ENCODE measurements around the gene BNIPL.

The BNIPL gene

DNA sequence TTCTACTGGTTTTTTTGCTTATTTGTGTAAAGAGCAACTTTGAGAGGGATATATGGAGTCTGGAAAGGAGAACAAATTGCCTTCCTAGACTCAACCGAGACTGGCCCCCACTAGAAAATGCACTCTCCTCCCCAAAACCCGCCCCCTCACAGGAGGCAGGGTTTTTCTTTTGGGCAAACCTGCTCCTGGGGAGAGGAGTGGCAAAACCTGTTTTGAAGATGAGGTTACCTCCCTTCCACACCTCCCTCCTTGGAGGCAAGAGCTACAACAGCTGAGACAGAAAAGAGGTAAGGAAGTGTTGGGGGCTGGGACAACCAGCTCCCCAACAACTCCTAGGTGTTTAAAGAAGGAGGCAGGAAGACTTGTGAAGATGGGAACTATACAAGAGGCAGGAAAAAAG is at the start of gene BNIPL:
Gene BNIPL, plus strand, starts transcription at position 231 of the 400 bp plus-strand sequence. Its CDS starts 140 bp downstream, at position 371.
- DNase-seq: no peak

- no peak for DNase-seq
Observed at GRCh38 chr1:150987924-150988323, 48.5 kb upstream of the BNIPL start.

DNA sequence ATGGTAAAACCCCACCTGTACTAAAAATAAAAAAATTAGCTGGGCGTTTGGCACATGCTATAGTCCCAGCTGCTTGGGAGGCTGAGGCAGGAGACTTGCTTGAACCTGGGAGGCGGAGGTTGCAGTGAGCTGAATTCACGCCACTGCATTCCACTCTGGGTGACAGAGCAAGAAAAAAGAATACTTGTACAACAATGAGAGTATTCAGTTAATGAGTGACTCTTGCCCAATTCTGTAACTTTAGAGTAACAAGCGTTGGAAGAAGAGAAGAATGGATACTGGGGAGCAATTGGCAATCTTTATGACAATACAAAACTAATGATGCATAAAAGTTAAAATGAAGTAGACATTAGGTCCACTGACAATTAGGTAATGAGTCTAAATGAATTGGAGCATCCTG is 43.8 kb upstream of the BNIPL start:
- no peak for DNase-seq

DNA sequence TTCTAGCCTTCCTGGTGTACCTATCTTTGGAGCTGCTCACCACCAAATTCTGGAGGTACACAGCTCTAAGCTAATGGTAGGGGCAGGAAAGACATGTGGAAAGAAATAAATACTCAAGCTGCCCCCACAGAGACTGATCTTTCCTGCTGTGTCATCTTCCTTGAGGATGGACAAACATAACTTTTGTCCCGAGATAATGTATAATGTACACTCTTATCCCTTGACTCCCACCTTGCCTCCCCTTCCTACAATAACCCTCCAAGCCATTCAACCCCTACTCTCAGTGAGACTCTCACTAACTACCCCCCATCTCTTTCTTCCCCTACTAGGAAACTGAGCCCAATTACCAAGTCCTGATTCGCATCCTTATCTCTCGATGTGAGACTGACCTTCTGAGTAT is 42.1 kb upstream of the BNIPL start:
- DNase-seq: no peak

GRCh38 chr1:150995460-150995859 is 40.9 kb upstream of the BNIPL start:
- no peak for DNase-seq

DNA sequence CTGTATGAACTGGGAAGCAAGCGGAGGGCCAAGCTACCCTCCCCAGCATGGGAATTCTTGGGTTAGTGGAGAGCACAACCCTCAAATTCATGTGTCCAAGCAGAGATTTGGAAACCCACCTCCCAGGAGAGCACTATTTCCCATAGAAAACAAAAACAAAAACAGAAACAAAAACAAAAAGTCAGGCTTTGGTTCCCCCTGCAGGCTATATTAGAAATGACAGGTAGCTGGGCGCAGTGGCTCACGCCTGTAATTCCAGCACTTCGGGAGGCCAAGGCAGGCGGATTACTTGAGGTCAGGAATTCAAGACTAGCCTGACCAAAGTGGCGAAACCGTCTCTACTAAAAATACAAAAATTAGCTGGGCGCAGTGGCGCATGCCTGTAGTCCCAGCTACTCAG is 40.5 kb upstream of the BNIPL start:
- peak; percentile 63 for DNase-seq

DNA sequence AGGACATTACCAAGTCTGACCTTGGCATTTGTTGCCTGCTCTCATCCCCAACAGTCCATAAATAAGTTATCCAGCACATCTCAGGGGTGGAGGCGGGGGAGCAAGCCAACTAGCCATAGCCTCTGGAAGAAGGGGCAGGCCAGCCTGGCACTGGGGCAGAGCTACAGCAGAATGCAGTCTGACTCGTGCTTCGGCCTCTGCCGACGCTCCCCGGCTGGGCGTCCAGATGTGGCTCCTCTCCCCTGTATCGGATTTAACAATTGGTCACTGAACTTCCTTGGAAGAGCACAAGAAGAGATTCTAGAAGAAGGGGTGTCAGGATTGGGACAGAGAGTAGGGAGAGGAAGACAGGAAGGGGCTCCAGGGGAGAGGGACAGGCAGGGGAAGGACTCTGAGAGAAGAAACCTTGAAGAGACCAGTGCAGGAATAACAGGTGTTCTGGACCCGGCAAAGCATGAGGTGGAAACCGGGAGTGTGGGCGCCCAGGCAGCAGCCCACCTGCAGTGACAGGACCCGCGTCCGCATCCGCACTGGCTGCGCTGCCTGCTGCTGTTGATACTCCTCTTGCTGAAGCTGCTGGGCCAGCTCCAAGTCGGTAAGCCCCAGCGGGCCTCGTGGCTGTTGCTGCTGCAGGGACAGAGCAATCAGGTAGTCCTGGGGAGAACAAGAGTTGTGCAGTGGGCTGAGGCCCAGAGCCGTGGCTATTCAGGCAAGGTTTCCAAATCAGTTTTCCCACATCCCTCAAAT is 39.1 kb upstream of the BNIPL start:
- DNase-seq: no peak

- no peak for DNase-seq
Observed at GRCh38 chr1:150997949-150998348, 38.4 kb upstream of the BNIPL start.

- no peak for DNase-seq
Observed at GRCh38 chr1:150999051-150999674, 37.2 kb upstream of the BNIPL start.

GRCh38 chr1:150999926-151000325 is 36.5 kb upstream of the BNIPL start:
- DNase-seq: no peak

DNA sequence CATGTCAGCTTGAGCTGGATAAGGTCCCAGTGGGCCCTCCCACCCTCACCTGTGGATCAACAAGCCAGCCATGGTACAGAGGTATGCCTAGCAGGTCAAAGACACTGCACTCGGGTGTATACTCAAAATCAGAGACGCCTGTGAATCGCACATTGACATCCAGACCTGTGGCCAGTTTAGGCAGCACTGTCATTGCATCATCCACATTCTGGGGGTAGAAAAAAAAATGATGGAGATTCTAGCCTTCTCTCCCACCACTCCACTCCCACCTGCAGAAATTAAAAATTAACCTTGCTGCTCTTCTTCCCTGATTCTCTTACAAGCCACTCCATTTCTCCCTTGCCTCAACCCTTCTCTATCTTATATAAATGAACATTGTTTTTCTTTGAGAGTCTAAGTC is 36.0 kb upstream of the BNIPL start:
- DNase-seq: no peak

GRCh38 chr1:151001602-151002001 is 34.8 kb upstream of the BNIPL start:
- no peak for DNase-seq

DNA sequence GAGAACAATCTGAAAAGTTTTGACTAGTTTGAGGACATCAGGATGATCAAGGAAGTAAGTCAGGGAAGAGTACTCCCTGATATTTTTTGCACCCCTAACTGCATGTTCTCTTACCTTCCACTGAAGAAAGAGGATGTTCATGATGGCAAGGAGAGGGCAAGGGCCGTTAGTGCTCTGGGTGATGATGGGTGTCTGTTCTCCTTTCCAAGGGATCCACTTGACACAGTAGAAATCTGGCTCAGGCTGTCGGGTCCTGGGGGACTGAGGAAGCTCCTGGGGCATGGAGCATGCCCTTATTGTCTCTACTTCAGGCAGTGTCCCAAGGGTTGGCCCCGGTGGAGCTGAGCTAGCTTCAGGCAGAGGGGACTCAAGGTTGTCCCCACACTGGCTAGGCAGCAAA is 34.3 kb upstream of the BNIPL start:
- no peak for DNase-seq

GRCh38 chr1:151002611-151003010 is 33.8 kb upstream of the BNIPL start:
- DNase-seq: no peak

DNA sequence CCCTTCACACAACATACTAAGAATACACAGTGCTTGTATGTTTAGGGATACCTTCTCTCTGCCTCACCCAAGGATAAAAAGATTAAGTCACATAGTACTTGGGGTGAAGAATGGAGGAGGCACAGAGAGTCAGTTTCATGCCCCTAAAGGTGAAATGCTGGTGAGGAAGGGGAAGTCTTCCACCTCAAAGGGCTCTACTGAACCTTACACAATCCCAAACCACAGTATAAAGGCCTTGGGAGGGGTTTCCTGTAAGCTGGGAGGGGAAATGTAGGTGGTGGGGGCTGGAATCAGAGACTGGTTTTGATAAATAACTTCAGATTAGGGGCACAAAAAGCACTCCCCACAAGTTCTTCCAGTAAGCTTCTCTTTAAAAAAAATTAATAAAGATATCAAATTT is 33.2 kb upstream of the BNIPL start:
- DNase-seq: no peak

GRCh38 chr1:151005729-151006319 is 30.6 kb upstream of the BNIPL start:
- no peak for DNase-seq

GRCh38 chr1:151006327-151007052 is 29.9 kb upstream of the BNIPL start, which contains the start of gene MINDY1:
MINDY1 (minus strand) TSS chr1:151006902; CDS start chr1:151002617, 4,285 bp downstream.
- DNase-seq: peak; percentile 85

DNA sequence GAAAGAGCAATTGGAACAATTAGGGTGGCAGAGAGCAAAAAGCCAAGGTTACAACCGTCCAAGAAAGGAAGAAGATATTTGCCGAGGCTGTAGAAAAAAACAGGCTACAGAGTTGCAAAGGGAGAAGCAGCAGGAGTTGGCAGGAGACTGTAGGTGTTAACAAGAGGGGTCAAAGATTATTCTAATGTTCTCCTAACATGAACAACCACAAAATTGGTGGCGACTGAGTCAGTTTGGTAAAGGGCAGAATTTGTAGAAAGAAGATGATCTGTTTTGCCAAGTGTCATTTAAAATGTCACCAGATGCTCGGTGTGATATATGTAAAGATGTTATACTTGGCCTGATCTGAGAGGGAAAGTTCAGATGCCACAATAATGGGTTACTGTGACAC is 28.5 kb upstream of the BNIPL start:
- no peak for DNase-seq

DNA sequence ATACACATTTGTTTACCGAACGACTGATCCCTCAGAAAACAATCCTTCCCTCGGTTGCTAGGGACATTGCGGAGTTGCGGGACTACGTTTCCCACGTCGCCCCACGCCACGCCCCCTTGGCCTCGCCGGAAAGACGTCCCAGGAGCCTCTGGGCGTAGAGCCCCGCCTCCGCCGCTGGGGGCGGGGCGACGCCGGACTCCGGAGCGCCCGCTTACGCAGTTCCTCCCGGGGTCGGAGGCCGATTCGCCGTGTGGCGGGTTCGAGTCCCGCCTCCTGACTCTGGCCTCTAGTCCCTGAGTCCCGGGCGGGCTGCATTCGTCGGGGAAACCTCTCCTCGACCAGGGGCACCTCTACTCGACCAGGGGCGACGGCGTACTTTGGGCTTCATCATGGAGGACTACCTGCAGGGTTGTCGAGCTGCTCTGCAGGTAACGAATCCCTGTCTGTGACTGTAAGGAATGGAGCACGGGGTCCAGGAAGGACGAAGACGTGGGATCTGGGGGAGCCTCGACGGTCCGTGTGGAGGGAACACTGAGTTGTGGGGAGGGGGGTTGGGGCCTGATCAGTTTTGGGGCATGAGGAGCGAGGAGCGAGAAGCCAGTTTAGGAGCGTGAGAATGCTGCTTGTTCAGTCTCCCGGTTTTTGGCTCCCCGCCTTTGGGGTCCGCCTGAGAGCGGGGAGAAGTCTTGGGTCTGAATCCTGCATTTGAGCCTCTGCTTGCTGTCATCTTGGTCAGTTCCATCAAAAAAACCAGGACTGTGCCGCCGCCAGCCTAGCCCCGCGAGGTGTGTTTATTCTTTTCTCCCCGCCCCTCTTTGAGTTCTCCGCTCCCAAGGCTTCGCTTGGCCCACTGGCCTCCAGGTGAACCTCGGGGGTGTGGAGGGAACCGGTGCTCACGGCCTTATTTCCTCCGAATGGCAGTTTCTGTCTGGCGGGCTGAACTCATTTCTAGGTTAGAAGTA is 27.9 kb upstream of the BNIPL start, which contains the start of gene PRUNE1:
Gene PRUNE1, plus strand, starts transcription at position 206 of the 962 bp plus-strand sequence. Its CDS starts 184 bp downstream, at position 390.
- peak; percentile 96 for DNase-seq

GRCh38 chr1:151009206-151009587 is 27.2 kb upstream of the BNIPL start:
- DNase-seq: no peak

DNA sequence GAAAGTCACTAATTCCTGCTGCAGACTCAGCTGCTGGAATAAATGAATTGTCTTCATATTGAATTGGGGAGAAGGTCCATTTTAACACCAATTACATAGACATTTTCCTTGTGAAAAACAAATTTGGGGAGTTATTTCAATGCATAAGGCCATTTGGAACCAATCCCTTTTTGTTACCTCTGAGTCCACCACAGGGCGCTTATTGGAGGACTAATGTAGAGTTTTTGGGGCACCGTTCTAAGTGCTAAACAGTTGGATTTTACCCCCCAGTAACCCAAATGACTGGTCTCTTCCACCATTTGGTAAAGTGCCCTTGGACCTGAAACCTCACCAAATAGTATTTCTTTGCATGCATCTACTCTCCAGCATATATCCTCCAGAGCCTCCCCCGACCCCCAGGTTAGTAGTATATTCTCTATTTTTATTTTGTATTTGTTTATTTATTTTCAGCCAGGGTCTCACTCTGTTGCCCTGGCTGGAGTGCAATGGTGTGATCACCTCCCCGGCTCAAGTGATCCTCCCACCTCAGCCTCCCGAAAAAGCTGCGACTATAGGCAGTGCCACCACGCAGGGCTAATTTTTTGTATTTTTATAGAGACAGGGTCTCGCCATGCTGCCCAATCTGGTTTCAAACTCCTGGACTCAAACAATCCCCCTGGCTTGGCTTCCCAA is 26.6 kb upstream of the BNIPL start:
- no peak for DNase-seq

DNA sequence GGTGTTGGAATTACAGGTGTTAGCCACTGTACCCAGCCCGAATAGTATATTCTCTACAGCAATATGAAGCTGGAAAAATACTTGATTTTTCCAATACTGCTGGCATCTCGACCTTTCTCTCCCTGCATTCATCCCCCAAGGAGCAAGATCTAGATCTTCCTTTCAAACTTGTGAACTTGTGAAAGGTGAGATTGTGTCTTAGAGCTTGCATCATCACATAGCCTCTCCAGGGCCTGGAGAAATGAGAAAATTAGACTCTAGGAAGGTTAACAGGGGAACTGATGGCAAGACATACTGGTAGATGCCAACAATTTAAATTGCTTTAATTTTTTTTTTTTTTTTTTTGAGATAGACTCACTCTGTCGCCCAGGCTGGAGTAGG is 26.1 kb upstream of the BNIPL start:
- DNase-seq: no peak

All from retina (tissue), 1 donor.